T-helper 17 cell (primary cell): ENCODE data around the gene PRPF40B. TPM values are rescaled to one million over a fixed set of nuclear protein-coding genes. Genes with fewer than 3 reads are reported as not detected.

Experiments
- ATAC-seq: fragments of 150-1000 bp; cut with Tn5 transposase; 2 replicates; pipeline ENCODE4 v1.10.0; 2021; ENCODE audit warnings: mild to moderate bottlenecking, moderate library complexity
- DNase-seq, 3 donors: peaks; one replicate each; pipeline versions ENCODE4 v3.0.0 to v3.0.0-alpha.2; 2020 to 2021
- H3K9me3 ChIP-seq: one replicate; pipeline ENCODE4 v1.7.0; 2013; ENCODE audit warnings: low read length, mild to moderate bottlenecking; ENCODE audit not compliant: control insufficient read depth, poor library complexity, severe bottlenecking
- H3K27ac Mint-ChIP-seq: one replicate; pipeline ENCODE4 v1.8.0; 2022; ENCODE audit warnings: mild to moderate bottlenecking, moderate library complexity, mixed read lengths
- H3K27me3 Mint-ChIP-seq: one replicate; pipeline ENCODE4 v1.8.0; 2022; ENCODE audit warnings: mixed read lengths
- H3K36me3 Mint-ChIP-seq: one replicate; pipeline ENCODE4 v1.8.0; 2022; ENCODE audit warnings: low read depth, mixed read lengths
- H3K4me1 Mint-ChIP-seq: one replicate; pipeline ENCODE4 v1.8.0; 2022; ENCODE audit warnings: mild to moderate bottlenecking, mixed read lengths
- H3K4me3 Mint-ChIP-seq: one replicate; pipeline ENCODE4 v1.8.0; 2022; ENCODE audit warnings: mild to moderate bottlenecking, moderate library complexity, mixed read lengths
- total RNA-seq, 4 donors: library from RNA in 2 of 4; stranded (reverse) in 2 of 4; gene quantifications; one replicate each; pipeline ENCODE4 v1.2.3 and lab custom pipeline; 2022 to 2026

PRPF40B gene
- total RNA-seq, 2 donors from 2014 or later: 5.6 to 7.1 TPM

GRCh38 chr12:49678711-49679110, 55.4 kb downstream of the PRPF40B start:
- DNase-seq: no peak
- H3K4me1 Mint-ChIP-seq: peaks cover 51% of the 10 kb centered on the region

GRCh38 chr12:49680075-49680474, 56.7 kb downstream of the PRPF40B start:
- peaks cover 45% of the 10 kb centered on the region for H3K4me1 Mint-ChIP-seq
- ATAC-seq (no peak), DNase-seq (no peak)
- H3K9me3 ChIP-seq: no peaks in the 10 kb centered on the region
- no peak overlapping the region for H3K27ac Mint-ChIP-seq
- H3K27me3 Mint-ChIP-seq: no peaks in the 10 kb centered on the region
- H3K4me3 Mint-ChIP-seq: no peak overlapping the region
- no peaks in the 10 kb centered on the region for H3K36me3 Mint-ChIP-seq

More at GRCh38 chr12:49678711-49679110, 55.4 kb downstream of the PRPF40B start:
- Mint-ChIP-seq H3K27ac (no peak overlapping the region), H3K36me3 (no peaks in the 10 kb centered on the region), H3K27me3 (no peaks in the 10 kb centered on the region), H3K4me3 (no peak overlapping the region)
- ATAC-seq: no peak
- no peaks in the 10 kb centered on the region for H3K9me3 ChIP-seq

- no peaks in the 10 kb centered on the region for H3K9me3 ChIP-seq
- DNase-seq (no peak), ATAC-seq (no peak)
- Mint-ChIP-seq H3K4me3 (no peak overlapping the region), H3K27ac (peak overlapping the region; percentile 74), H3K27me3 (no peaks in the 10 kb centered on the region), H3K36me3 (no peaks in the 10 kb centered on the region), H3K4me1 (peaks cover 39% of the 10 kb centered on the region)
These were observed 60.4 kb downstream of the PRPF40B start for GRCh38 chr12:49683599-49684309.

GRCh38 chr12:49684310-49684854, 61.0 kb downstream of the PRPF40B start:
- ATAC-seq (no peak), DNase-seq (no peak)
- Mint-ChIP-seq H3K4me1 (peaks cover 37% of the 10 kb centered on the region), H3K4me3 (no peak overlapping the region), H3K27ac (peak overlapping the region; percentile 74), H3K36me3 (no peaks in the 10 kb centered on the region), H3K27me3 (no peaks in the 10 kb centered on the region)
- H3K9me3 ChIP-seq: no peaks in the 10 kb centered on the region

GRCh38 chr12:49687941-49688340, 64.6 kb downstream of the PRPF40B start:
- Mint-ChIP-seq H3K36me3 (no peaks in the 10 kb centered on the region), H3K4me1 (peaks cover 39% of the 10 kb centered on the region), H3K27me3 (no peaks in the 10 kb centered on the region), H3K27ac (peak overlapping the region; percentile 61), H3K4me3 (no peak overlapping the region)
- no peak for DNase-seq
- ATAC-seq: no peak
- H3K9me3 ChIP-seq: no peaks in the 10 kb centered on the region

- ATAC-seq (no peak), DNase-seq (no peak)
- no peaks in the 10 kb centered on the region for H3K9me3 ChIP-seq
- Mint-ChIP-seq H3K4me3 (no peak overlapping the region), H3K27ac (no peak overlapping the region), H3K27me3 (no peaks in the 10 kb centered on the region), H3K36me3 (no peaks in the 10 kb centered on the region), H3K4me1 (peaks cover 29% of the 10 kb centered on the region)
These were observed 65.9 kb downstream of the PRPF40B start for GRCh38 chr12:49689237-49689636.

GRCh38 chr12:49689785-49690184, 66.4 kb downstream of the PRPF40B start:
- no peaks in the 10 kb centered on the region for H3K9me3 ChIP-seq
- no peaks in the 10 kb centered on the region for H3K27me3 Mint-ChIP-seq
- no peak for DNase-seq
- no peak overlapping the region for H3K4me3 Mint-ChIP-seq
- H3K4me1 Mint-ChIP-seq: peaks cover 29% of the 10 kb centered on the region
- peak overlapping the region; percentile 61 for H3K27ac Mint-ChIP-seq
- ATAC-seq: no peak
- H3K36me3 Mint-ChIP-seq: no peaks in the 10 kb centered on the region

GRCh38 chr12:49692851-49693250, 69.5 kb downstream of the PRPF40B start:
- Mint-ChIP-seq H3K4me1 (peaks cover 23% of the 10 kb centered on the region), H3K27ac (peak overlapping the region; percentile 11)

GRCh38 chr12:49693931-49694444, 70.6 kb downstream of the PRPF40B start:
- Mint-ChIP-seq H3K4me3 (no peak overlapping the region), H3K27me3 (no peaks in the 10 kb centered on the region), H3K4me1 (peaks cover 24% of the 10 kb centered on the region), H3K36me3 (no peaks in the 10 kb centered on the region), H3K27ac (no peak overlapping the region)
- no peak for DNase-seq
- H3K9me3 ChIP-seq: no peaks in the 10 kb centered on the region
- no peak for ATAC-seq

More at GRCh38 chr12:49692851-49693250, 69.5 kb downstream of the PRPF40B start:
- Mint-ChIP-seq H3K36me3 (no peaks in the 10 kb centered on the region), H3K4me3 (no peak overlapping the region), H3K27me3 (no peaks in the 10 kb centered on the region)
- no peak for DNase-seq
- ATAC-seq: no peak
- no peaks in the 10 kb centered on the region for H3K9me3 ChIP-seq

Other genes starting within 250 kb of the PRPF40B start
- gene KCNH3, start 84.5 kb upstream of the PRPF40B start, total RNA-seq: 1 to 10 TPM; 2.7 to 3.1 TPM
- gene MCRS1, start 55.4 kb upstream of the PRPF40B start, total RNA-seq: 10 to 100 TPM; 78.0 to 92.2 TPM
- gene FAM186B, start 17.9 kb upstream of the PRPF40B start, total RNA-seq: under 1 TPM; 0.37 to 0.39 TPM
- 10 to 100 TPM; 17.0 to 19.7 TPM for gene FMNL3, start 83.8 kb downstream of the PRPF40B start, total RNA-seq
- gene TMBIM6, start 118.0 kb downstream of the PRPF40B start, total RNA-seq: 100 to 1,000 TPM; 325 to 376 TPM
- 1 to 10 TPM; 8.7 to 9.3 TPM for gene NCKAP5L, start 204.9 kb downstream of the PRPF40B start, total RNA-seq
- gene BCDIN3D, start 219.5 kb downstream of the PRPF40B start, total RNA-seq: 1 to 10 TPM; 3.6 to 4.9 TPM